Lower lobe of right lung (tissue), 2 donors: Measurements from ENCODE around the gene FXYD3. TPM values are rescaled to one million over a fixed set of nuclear protein-coding genes. Genes with fewer than 3 reads are reported as not detected.

Experiments
- ATAC-seq, 2 donors: fragments of 200-7000 bp; cut with Tn5 transposase; one replicate each; pipeline ENCODE4 v1.9.1; 2020 to 2022; ENCODE audit warnings: mild to moderate bottlenecking in 2 of 2, moderate library complexity in 2 of 2
- DNase-seq: peaks from one replicate; pipeline ENCODE4 v3.0.0-alpha.2; 2020
- H3K27ac ChIP-seq: fragments of 200-600 bp; one replicate; pipeline ENCODE4 v1.8.0; 2022
- H3K27me3 ChIP-seq: fragments of 200-600 bp; one replicate; pipeline ENCODE4 v1.8.0; 2022; ENCODE audit warnings: low read depth
- H3K36me3 ChIP-seq: fragments of 200-600 bp; one replicate; pipeline ENCODE4 v1.8.0; 2022; ENCODE audit warnings: mild to moderate bottlenecking
- H3K4me1 ChIP-seq: fragments of 200-600 bp; one replicate; pipeline ENCODE4 v1.8.0; 2022
- H3K4me3 ChIP-seq: fragments of 200-600 bp; one replicate; pipeline ENCODE4 v1.8.0; 2022; ENCODE audit warnings: mild to moderate bottlenecking
- H3K9me3 ChIP-seq: fragments of 200-600 bp; one replicate; pipeline ENCODE4 v1.8.0; 2022
- intact Hi-C: fragments of 100-400 bp; cut with DNase I; formaldehyde crosslinking; loops from one replicate; pipeline ENCODE4 v1.11.0; 2022
- total RNA-seq: library from RNA; stranded (reverse); fragmentation: NEBNext Ultra II Directional; extraction: Animal tissue kit (Norgen Biotek cat#: 25700); gene quantifications from one replicate; pipeline ENCODE4 v1.2.1, GENCODE V29; 2021
- TF ChIP-seq, protein P1 (sequence below): fragments of 200-600 bp; IDR thresholded peaks from one replicate; pipeline ENCODE4 v1.8.0; 2022; ENCODE audit warnings: antibody characterized with exemption, mild to moderate bottlenecking
- donor health status: DM: no; HTN: yes; CAD: no; lungs with severe emphysema.

The FXYD3 gene
- total RNA-seq, 1 donor from 2014 or later: 135 TPM

DNA sequence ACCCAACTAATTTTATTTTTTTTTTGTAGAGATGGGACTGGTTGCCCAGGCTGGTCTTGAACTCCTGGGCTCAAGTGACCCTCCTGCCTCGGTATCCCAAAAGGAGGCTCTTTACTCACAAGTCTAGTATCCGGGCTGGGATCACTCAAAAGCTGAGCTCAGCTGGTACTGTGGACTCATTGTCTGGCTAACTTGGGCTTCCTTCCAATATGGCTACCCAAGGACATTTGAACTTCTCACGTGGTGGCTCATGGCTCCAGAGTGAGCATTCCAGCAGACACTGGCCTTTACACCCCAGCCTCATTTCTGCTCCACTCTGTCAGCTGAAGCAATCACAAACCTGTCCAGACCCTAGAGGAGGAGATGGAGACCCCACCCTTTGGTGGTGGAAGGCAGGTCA lies 45.2 kb upstream of the FXYD3 start:
- no peaks in the 10 kb centered on the region for H3K36me3 ChIP-seq
- H3K4me1 ChIP-seq: peaks cover 6% of the 10 kb centered on the region
- TF ChIP-seq, protein P1, sequence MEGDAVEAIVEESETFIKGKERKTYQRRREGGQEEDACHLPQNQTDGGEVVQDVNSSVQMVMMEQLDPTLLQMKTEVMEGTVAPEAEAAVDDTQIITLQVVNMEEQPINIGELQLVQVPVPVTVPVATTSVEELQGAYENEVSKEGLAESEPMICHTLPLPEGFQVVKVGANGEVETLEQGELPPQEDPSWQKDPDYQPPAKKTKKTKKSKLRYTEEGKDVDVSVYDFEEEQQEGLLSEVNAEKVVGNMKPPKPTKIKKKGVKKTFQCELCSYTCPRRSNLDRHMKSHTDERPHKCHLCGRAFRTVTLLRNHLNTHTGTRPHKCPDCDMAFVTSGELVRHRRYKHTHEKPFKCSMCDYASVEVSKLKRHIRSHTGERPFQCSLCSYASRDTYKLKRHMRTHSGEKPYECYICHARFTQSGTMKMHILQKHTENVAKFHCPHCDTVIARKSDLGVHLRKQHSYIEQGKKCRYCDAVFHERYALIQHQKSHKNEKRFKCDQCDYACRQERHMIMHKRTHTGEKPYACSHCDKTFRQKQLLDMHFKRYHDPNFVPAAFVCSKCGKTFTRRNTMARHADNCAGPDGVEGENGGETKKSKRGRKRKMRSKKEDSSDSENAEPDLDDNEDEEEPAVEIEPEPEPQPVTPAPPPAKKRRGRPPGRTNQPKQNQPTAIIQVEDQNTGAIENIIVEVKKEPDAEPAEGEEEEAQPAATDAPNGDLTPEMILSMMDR: no peak
- intact Hi-C loops: no loop called here
- no peaks in the 10 kb centered on the region for H3K27me3 ChIP-seq
- no peak for DNase-seq
- ATAC-seq: no peak
- no peak overlapping the region for H3K4me3 ChIP-seq
- no peak overlapping the region for H3K27ac ChIP-seq
- peaks cover 3% of the 10 kb centered on the region for H3K9me3 ChIP-seq

DNA sequence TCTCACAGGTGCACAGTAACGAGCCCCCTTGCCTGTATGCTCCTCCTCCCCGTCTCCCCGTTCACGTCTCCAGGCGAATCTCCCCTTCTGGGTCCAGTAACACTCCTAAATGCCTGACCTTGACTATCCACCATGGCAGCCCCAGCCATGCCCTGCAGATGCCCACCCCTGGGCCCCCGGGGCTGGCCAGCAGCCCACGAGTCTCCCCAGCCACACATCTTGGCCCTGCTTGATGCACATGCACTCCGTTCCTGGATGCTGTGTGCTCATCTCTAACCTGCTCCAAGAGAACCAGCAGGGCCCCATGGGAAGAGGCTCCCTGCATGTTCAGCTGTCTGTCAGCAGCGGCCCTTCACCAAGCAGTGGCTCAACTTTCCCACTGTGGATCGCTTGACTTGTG lies 42.1 kb upstream of the FXYD3 start:
- Histone ChIP-seq H3K4me3 (no peak overlapping the region), H3K36me3 (no peaks in the 10 kb centered on the region), H3K27ac (no peak overlapping the region), H3K9me3 (peaks cover 3% of the 10 kb centered on the region), H3K27me3 (no peaks in the 10 kb centered on the region), H3K4me1 (no peaks in the 10 kb centered on the region)
- DNase-seq: peak; percentile 25
- intact Hi-C loops: no loop called here
- TF ChIP-seq, protein P1: no peak
- ATAC-seq: no peak

DNA sequence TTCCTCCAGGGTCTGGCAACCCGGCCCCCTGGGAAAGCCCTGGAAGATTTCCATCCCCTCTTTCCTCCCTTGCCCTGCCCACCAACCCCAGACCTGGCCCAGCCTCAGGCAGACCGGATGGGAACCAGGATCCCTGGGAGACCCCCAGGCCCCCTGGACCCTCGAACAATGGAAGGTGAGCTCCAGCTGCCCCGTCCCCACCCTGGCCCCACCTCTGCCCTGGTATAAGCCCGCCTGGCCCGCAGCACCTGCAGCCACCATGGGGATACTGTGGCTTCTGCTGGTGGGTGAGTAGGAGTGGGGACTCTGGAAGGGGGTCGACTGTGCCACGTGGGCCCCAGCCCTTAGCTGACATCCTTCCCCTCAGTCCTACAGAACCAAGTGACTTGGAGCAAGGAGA lies 41.7 kb upstream of the FXYD3 start:
- no peak overlapping the region for H3K27ac ChIP-seq
- H3K4me3 ChIP-seq: no peak overlapping the region
- TF ChIP-seq, protein P1: no peak
- H3K4me1 ChIP-seq: no peaks in the 10 kb centered on the region
- intact Hi-C loops: no loop called here
- H3K27me3 ChIP-seq: no peaks in the 10 kb centered on the region
- ATAC-seq (no peak), DNase-seq (peak; percentile 39)
- no peaks in the 10 kb centered on the region for H3K36me3 ChIP-seq
- H3K9me3 ChIP-seq: peaks cover 3% of the 10 kb centered on the region

DNA sequence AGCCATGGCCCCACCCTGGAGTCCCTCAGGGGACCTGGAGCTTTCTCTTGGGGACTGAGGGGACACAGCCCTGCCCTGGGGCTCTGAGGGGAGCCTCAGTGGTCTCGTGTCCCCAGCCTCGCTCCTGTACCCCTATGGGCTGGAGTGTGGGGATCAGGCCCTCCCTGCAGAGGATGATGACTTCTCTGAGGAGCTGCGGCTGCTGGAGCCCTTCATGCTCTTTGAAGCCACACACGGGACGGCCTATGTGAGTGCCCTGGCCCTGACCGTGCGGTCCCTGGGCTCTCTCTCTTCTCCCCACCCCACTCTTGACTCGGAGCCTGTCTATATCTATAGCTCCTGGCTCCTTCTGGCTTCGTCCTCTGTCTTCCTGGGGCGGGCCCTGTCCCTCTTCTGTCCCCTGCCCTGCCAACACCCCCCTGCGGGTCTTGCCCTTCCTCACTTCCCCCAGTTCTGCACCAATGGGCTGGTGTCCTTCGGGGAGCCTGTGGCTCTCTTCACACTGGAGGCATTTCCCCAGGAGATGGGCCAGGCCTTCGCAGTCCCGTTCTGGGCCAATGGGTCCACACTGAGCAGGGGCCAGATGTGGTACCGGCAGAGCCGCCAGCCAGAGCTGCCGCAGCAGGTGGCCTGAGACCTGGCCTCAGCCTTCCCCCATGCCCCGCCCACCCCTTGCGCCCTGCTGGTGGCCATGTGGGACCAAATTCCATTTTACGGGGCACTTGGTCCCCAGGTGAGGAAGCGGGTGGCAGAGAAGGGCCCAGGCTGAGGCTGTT lies 41.0 kb upstream of the FXYD3 start:
- H3K4me3 ChIP-seq: no peak overlapping the region
- peak in 1 of 2 donors; percentile 29 for ATAC-seq
- H3K9me3 ChIP-seq: peaks cover 3% of the 10 kb centered on the region
- no peaks in the 10 kb centered on the region for H3K36me3 ChIP-seq
- no peak overlapping the region for H3K27ac ChIP-seq
- TF ChIP-seq, protein P1: no peak
- no peaks in the 10 kb centered on the region for H3K27me3 ChIP-seq
- H3K4me1 ChIP-seq: no peaks in the 10 kb centered on the region
- intact Hi-C loops: no loop called here
- peak; percentile 34 for DNase-seq

- Histone ChIP-seq H3K4me1 (no peaks in the 10 kb centered on the region), H3K9me3 (peaks cover 2% of the 10 kb centered on the region), H3K36me3 (no peaks in the 10 kb centered on the region), H3K4me3 (no peak overlapping the region), H3K27me3 (no peaks in the 10 kb centered on the region), H3K27ac (no peak overlapping the region)
- ATAC-seq (peak in 1 of 2 donors; percentile 20), DNase-seq (peak; percentile 44)
- TF ChIP-seq, protein P1: no peak
- intact Hi-C loops: no loop called here
These were observed 40.2 kb upstream of the FXYD3 start for GRCh38 chr19:35075202-35076025.
